Measurements from ENCODE around the gene NEGR1. TPM values are rescaled to one million over a fixed set of nuclear protein-coding genes. Genes with fewer than 3 reads are reported as not detected.
"Not testable (repeated sequence)": the region's sequence is repeated elsewhere in the genome, so short reads cannot be mapped to it uniquely, and the experiment has no call there.

Gene NEGR1
- total and polyA plus RNA-seq, 2 donors (not counting 3 experiments of a cell fraction or from before 2014, with no cell fraction given) = 6.8 to 21.8 TPM

DNA sequence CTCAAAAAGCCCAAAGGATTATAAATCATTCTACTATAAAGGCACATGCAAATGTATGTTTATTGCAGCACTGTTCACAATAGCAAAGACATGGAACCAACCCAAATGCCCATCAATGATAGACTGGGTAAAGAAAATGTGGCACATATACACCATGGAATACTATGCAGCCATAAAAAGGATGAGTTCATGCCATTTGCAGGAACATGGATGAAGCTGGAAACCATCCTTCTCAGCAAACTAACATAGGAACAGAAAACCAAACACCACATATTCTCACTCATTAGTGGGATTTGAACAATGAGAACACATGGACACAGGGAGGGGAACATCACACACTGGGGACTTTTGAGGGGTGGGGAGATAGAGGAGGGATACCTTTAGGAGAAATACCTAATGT lies 46.4 kb downstream of the NEGR1 start:
- H3K36me3 ChIP-seq (ENCODE audit: control insufficient read depth in 2 of 2, extremely low read depth in 1 of 2, insufficient read depth in 2 of 2, low read length in 2 of 2); H3K9me3 ChIP-seq (replicated peaks; ENCODE audit: control insufficient read depth, insufficient read depth, low read length); BruUV-seq (replicated peaks); CTCF ChIA-PET; H3K27ac ChIP-seq (ENCODE audit: insufficient read depth, low read depth, low read length); intact Hi-C loops (cut with micrococcal nuclease); H3K4me3 ChIP-seq (replicated peaks in 1 of 3; ENCODE audit: insufficient read depth in 1 of 3, low read depth in 1 of 3, low read length in 3 of 3); H3K9ac ChIP-seq (replicated peaks; ENCODE audit: extremely low read depth, insufficient read depth, low read length); dilution Hi-C loops (cut with MboI; ENCODE audit: extremely low pct_ligation_motif_present, low sequenced_read_pairs); H3K27me3 ChIP-seq (ENCODE audit: control insufficient read depth in 2 of 2, insufficient read depth in 2 of 2, low read length in 2 of 2); H3K79me2 ChIP-seq (ENCODE audit: control insufficient read depth, insufficient read depth, low read length); H3K4me2 ChIP-seq (ENCODE audit: insufficient read depth, low read length); H3K9me1 ChIP-seq (replicated peaks; ENCODE audit: control insufficient read depth, extremely low read depth, insufficient read depth, low read length); POLR2A ChIA-PET; DNase-seq (ENCODE audit: low read depth, low spot score); H2AFZ ChIP-seq (ENCODE audit: low read depth, low read length); H4K20me1 ChIP-seq (replicated peaks; ENCODE audit: control insufficient read depth, extremely low read depth, insufficient read depth, low read length); FAIRE-seq; H3K4me1 ChIP-seq (ENCODE audit: control insufficient read depth, extremely low read depth, insufficient read depth, low read length): not testable (repeated sequence)

DNA sequence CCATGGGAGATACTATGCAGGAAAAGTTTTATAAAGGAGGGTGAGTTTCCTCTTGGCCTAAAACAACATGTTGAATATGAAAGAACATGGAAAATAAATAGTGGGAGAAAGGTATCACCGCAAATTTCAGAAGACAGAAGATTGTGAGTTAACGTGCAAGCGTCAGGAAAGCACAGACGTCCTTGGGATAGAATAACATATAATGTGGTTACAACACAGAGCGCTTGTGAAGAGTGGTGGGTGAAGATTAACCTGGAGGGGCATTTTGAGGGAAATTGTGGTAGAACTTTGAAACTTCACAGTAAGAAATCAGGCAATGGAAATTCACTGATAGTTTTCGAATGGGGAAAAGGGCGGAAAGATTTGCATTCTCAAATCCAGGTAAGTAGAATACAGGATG lies 47.3 kb downstream of the NEGR1 start:
- no peak for DNase-seq (ENCODE audit: low read depth, low spot score)

More for the DNA sequence above, 47.3 kb downstream of the NEGR1 start:
- no peak overlapping the region for H3K27ac ChIP-seq (ENCODE audit: insufficient read depth, low read depth, low read length)
- intact Hi-C loops (cut with micrococcal nuclease) (no loop called here), dilution Hi-C loops (cut with MboI; ENCODE audit: extremely low pct_ligation_motif_present, low sequenced_read_pairs) (no loop called here)
- no peak overlapping the region for H3K4me3 ChIP-seq (replicated peaks in 1 of 3; ENCODE audit: insufficient read depth in 1 of 3, low read depth in 1 of 3, low read length in 3 of 3)
- no peak overlapping the region for H2AFZ ChIP-seq (ENCODE audit: low read depth, low read length)
- no peak overlapping the region for H3K4me2 ChIP-seq (ENCODE audit: insufficient read depth, low read length)
- no TSS peak for BruUV-seq (replicated peaks)
- TF ChIP-seq EZH2 (IDR thresholded peaks at IDR 0.05; ENCODE audit: borderline replicate concordance, low read depth, low read length, severe bottlenecking) = no peak
- no peak for TF ChIP-seq MYC (IDR thresholded peaks at IDR 0.05; ENCODE audit: low read depth, low read length)
- no peak for TF ChIP-seq FOS (IDR thresholded peaks at IDR 0.05; ENCODE audit: borderline replicate concordance, insufficient read depth, low read length)
- TF ChIP-seq, protein P1, sequence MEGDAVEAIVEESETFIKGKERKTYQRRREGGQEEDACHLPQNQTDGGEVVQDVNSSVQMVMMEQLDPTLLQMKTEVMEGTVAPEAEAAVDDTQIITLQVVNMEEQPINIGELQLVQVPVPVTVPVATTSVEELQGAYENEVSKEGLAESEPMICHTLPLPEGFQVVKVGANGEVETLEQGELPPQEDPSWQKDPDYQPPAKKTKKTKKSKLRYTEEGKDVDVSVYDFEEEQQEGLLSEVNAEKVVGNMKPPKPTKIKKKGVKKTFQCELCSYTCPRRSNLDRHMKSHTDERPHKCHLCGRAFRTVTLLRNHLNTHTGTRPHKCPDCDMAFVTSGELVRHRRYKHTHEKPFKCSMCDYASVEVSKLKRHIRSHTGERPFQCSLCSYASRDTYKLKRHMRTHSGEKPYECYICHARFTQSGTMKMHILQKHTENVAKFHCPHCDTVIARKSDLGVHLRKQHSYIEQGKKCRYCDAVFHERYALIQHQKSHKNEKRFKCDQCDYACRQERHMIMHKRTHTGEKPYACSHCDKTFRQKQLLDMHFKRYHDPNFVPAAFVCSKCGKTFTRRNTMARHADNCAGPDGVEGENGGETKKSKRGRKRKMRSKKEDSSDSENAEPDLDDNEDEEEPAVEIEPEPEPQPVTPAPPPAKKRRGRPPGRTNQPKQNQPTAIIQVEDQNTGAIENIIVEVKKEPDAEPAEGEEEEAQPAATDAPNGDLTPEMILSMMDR (IDR thresholded peaks at IDR 0.05; ENCODE audit: extremely low read depth in 1 of 2, insufficient read depth in 1 of 2, low read depth in 1 of 2, low read length in 2 of 2) = no peak
- no peak for TF ChIP-seq GATA2 (IDR thresholded peaks at IDR 0.05; ENCODE audit: insufficient read depth, insufficient read length, low read depth, low read length)
- no peak for TF ChIP-seq POLR2AphosphoS5 (IDR thresholded peaks at IDR 0.05; ENCODE audit: insufficient read depth, low read depth, low read length)
- TF ChIP-seq, protein P2, sequence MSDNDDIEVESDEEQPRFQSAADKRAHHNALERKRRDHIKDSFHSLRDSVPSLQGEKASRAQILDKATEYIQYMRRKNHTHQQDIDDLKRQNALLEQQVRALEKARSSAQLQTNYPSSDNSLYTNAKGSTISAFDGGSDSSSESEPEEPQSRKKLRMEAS (IDR thresholded peaks at IDR 0.05; ENCODE audit: insufficient read depth, insufficient read length) = no peak
- TF ChIP-seq POLR2A (IDR thresholded peaks at IDR 0.05; ENCODE audit: low read depth, low read length) = no peak
- no peak for TF ChIP-seq JUN (IDR thresholded peaks at IDR 0.05; ENCODE audit: borderline replicate concordance, insufficient read depth, insufficient read length, low read depth)
- ChIA-PET CTCF (no interaction called here), POLR2A (no interaction called here)
- peaks cover 8% of the 10 kb centered on the region for H3K4me1 ChIP-seq (ENCODE audit: control insufficient read depth, extremely low read depth, insufficient read depth, low read length)
- H3K27me3 ChIP-seq (ENCODE audit: control insufficient read depth in 2 of 2, insufficient read depth in 2 of 2, low read length in 2 of 2) = no peaks in the 10 kb centered on the region
- no peaks in the 10 kb centered on the region for H3K36me3 ChIP-seq (ENCODE audit: control insufficient read depth in 2 of 2, extremely low read depth in 1 of 2, insufficient read depth in 2 of 2, low read length in 2 of 2)
- FAIRE-seq = no peak
- no peaks in the 10 kb centered on the region for H3K9me1 ChIP-seq (replicated peaks; ENCODE audit: control insufficient read depth, extremely low read depth, insufficient read depth, low read length)
- H4K20me1 ChIP-seq (replicated peaks; ENCODE audit: control insufficient read depth, extremely low read depth, insufficient read depth, low read length) = no peaks in the 10 kb centered on the region
- H3K79me2 ChIP-seq (ENCODE audit: control insufficient read depth, insufficient read depth, low read length) = peaks cover 6% of the 10 kb centered on the region
- H3K9ac ChIP-seq (replicated peaks; ENCODE audit: extremely low read depth, insufficient read depth, low read length) = no peak overlapping the region
- H3K9me3 ChIP-seq (replicated peaks; ENCODE audit: control insufficient read depth, insufficient read depth, low read length) = no peaks in the 10 kb centered on the region
